ENCODE results near the gene DPH2. TPM values are rescaled to one million over a fixed set of nuclear protein-coding genes. Genes with fewer than 3 reads are reported as not detected.

DPH2 gene
- total and polyA plus RNA-seq, 3 experiments from 2014 or later, result 32.9 to 94.7 (median 85.8) TPM

- Mint-ChIP-seq H3K4me3 (no peak overlapping the region), H3K9me3 (no peaks in the 10 kb centered on the region), H3K27me3 (peaks cover 10 to 13% of the 10 kb centered on the region in 2 donors), H3K27ac (no peak overlapping the region), H3K36me3 (no peaks in the 10 kb centered on the region), H3K4me1 (peaks cover 0 to 4% (median 0%) of the 10 kb centered on the region in 3 donors)
- DNase-seq, result peak in 1 of 5 donors; percentile 33
- no peak overlapping the region for H3K4me3 ChIP-seq (ENCODE audit: low read length)
- no peaks in the 10 kb centered on the region for H3K9me3 ChIP-seq (ENCODE audit: low read length)
- H3K27ac ChIP-seq (ENCODE audit: low read depth, low read length), result no peak overlapping the region
- no peaks in the 10 kb centered on the region for H3K36me3 ChIP-seq (ENCODE audit: insufficient read depth, low read length)
- ChIA-PET CTCF (interaction anchor here (1.0 to 1.8 kb wide), 2 partner anchors 11 to 20 kb away, joined by 6 read pairs; no protein-coding TSS in a partner anchor), POLR2A (no interaction called here)
- H3K27me3 ChIP-seq (ENCODE audit: insufficient read depth, low read length, poor library complexity, severe bottlenecking), result no peaks in the 10 kb centered on the region
- no peaks in the 10 kb centered on the region for H3K4me1 ChIP-seq (ENCODE audit: insufficient read depth, low read length)
Measured at GRCh38 chr1:44016041-44016889, 46.5 kb downstream of the DPH2 start.

GRCh38 chr1:44016890-44017400 lies 47.1 kb downstream of the DPH2 start:
- POLR2A ChIA-PET, result no interaction called here

GRCh38 chr1:44019466-44019948 lies 49.7 kb downstream of the DPH2 start:
- DNase-seq, result peak in 1 of 5 donors; percentile 30
- Histone ChIP-seq H3K4me3 (ENCODE audit: low read length) (no peak overlapping the region), H3K36me3 (ENCODE audit: insufficient read depth, low read length) (no peaks in the 10 kb centered on the region), H3K9me3 (ENCODE audit: low read length) (no peaks in the 10 kb centered on the region), H3K4me1 (ENCODE audit: insufficient read depth, low read length) (no peaks in the 10 kb centered on the region), H3K27ac (ENCODE audit: low read depth, low read length) (no peak overlapping the region), H3K27me3 (ENCODE audit: insufficient read depth, low read length, poor library complexity, severe bottlenecking) (no peaks in the 10 kb centered on the region)
- ChIA-PET POLR2A (no interaction called here), CTCF (interaction anchor here (1.2 kb wide), 1 partner anchor 29 kb away, joined by 3 read pairs; no protein-coding TSS in a partner anchor)
- no peak overlapping the region for H3K4me3 Mint-ChIP-seq
- H3K4me1 Mint-ChIP-seq, result no peaks in the 10 kb centered on the region
- H3K27me3 Mint-ChIP-seq, result peaks cover 6 to 10% of the 10 kb centered on the region in 2 donors
- no peaks in the 10 kb centered on the region for H3K36me3 Mint-ChIP-seq
- no peaks in the 10 kb centered on the region for H3K9me3 Mint-ChIP-seq
- no peak overlapping the region for H3K27ac Mint-ChIP-seq

More at GRCh38 chr1:44016890-44017400, 47.1 kb downstream of the DPH2 start:
- CTCF ChIA-PET, result interaction anchor here (1.0 to 1.8 kb wide), 2 partner anchors 11 to 20 kb away, joined by 6 read pairs; no protein-coding TSS in a partner anchor
- Histone ChIP-seq H3K27ac (ENCODE audit: low read depth, low read length) (no peak overlapping the region), H3K4me1 (ENCODE audit: insufficient read depth, low read length) (no peaks in the 10 kb centered on the region), H3K36me3 (ENCODE audit: insufficient read depth, low read length) (no peaks in the 10 kb centered on the region), H3K4me3 (ENCODE audit: low read length) (no peak overlapping the region), H3K9me3 (ENCODE audit: low read length) (no peaks in the 10 kb centered on the region), H3K27me3 (ENCODE audit: insufficient read depth, low read length, poor library complexity, severe bottlenecking) (no peaks in the 10 kb centered on the region)
- Mint-ChIP-seq H3K27me3 (peaks cover 10 to 13% of the 10 kb centered on the region in 2 donors), H3K36me3 (no peaks in the 10 kb centered on the region), H3K9me3 (no peaks in the 10 kb centered on the region), H3K4me1 (peaks cover 0 to 4% (median 0%) of the 10 kb centered on the region in 3 donors), H3K27ac (no peak overlapping the region), H3K4me3 (no peak overlapping the region)
- DNase-seq, result peak in 1 of 5 donors; percentile 40

GRCh38 chr1:44020464-44020863 lies 50.7 kb downstream of the DPH2 start:
- Mint-ChIP-seq H3K27ac (no peak overlapping the region), H3K27me3 (peaks cover 0 to 7% of the 10 kb centered on the region in 2 donors), H3K4me3 (no peak overlapping the region), H3K4me1 (no peaks in the 10 kb centered on the region), H3K36me3 (no peaks in the 10 kb centered on the region), H3K9me3 (no peaks in the 10 kb centered on the region)
- CTCF ChIA-PET, result interaction anchor here (1.2 kb wide), 1 partner anchor 28 kb away, joined by 3 read pairs; no protein-coding TSS in a partner anchor
- Histone ChIP-seq H3K9me3 (ENCODE audit: low read length) (no peaks in the 10 kb centered on the region), H3K27me3 (ENCODE audit: insufficient read depth, low read length, poor library complexity, severe bottlenecking) (no peaks in the 10 kb centered on the region), H3K27ac (ENCODE audit: low read depth, low read length) (no peak overlapping the region), H3K4me1 (ENCODE audit: insufficient read depth, low read length) (no peaks in the 10 kb centered on the region), H3K36me3 (ENCODE audit: insufficient read depth, low read length) (no peaks in the 10 kb centered on the region), H3K4me3 (ENCODE audit: low read length) (no peak overlapping the region)
- no peak for DNase-seq
- POLR2A ChIA-PET, result no interaction called here

- ChIA-PET CTCF (interaction anchor here (1.0 kb wide), 1 partner anchor 15 kb away, joined by 3 read pairs; no protein-coding TSS in a partner anchor), POLR2A (no interaction called here)
- H3K4me3 ChIP-seq (ENCODE audit: low read length), result no peak overlapping the region
- Mint-ChIP-seq H3K4me3 (no peak overlapping the region), H3K4me1 (no peaks in the 10 kb centered on the region), H3K27ac (no peak overlapping the region), H3K36me3 (no peaks in the 10 kb centered on the region), H3K27me3 (peaks cover 0 to 7% of the 10 kb centered on the region in 2 donors), H3K9me3 (no peaks in the 10 kb centered on the region)
- H3K27me3 ChIP-seq (ENCODE audit: insufficient read depth, low read length, poor library complexity, severe bottlenecking), result no peaks in the 10 kb centered on the region
- no peaks in the 10 kb centered on the region for H3K36me3 ChIP-seq (ENCODE audit: insufficient read depth, low read length)
- no peaks in the 10 kb centered on the region for H3K4me1 ChIP-seq (ENCODE audit: insufficient read depth, low read length)
- no peak for DNase-seq
- no peaks in the 10 kb centered on the region for H3K9me3 ChIP-seq (ENCODE audit: low read length)
- H3K27ac ChIP-seq (ENCODE audit: low read depth, low read length), result no peak overlapping the region
Measured at GRCh38 chr1:44021156-44021555, 51.3 kb downstream of the DPH2 start.

- Mint-ChIP-seq H3K4me1 (no peaks in the 10 kb centered on the region), H3K36me3 (no peaks in the 10 kb centered on the region), H3K27ac (no peak overlapping the region), H3K27me3 (peaks cover 0 to 8% of the 10 kb centered on the region in 2 donors), H3K9me3 (no peaks in the 10 kb centered on the region), H3K4me3 (no peak overlapping the region)
- Histone ChIP-seq H3K27ac (ENCODE audit: low read depth, low read length) (no peak overlapping the region), H3K9me3 (ENCODE audit: low read length) (no peaks in the 10 kb centered on the region), H3K4me3 (ENCODE audit: low read length) (no peak overlapping the region), H3K27me3 (ENCODE audit: insufficient read depth, low read length, poor library complexity, severe bottlenecking) (no peaks in the 10 kb centered on the region), H3K36me3 (ENCODE audit: insufficient read depth, low read length) (no peaks in the 10 kb centered on the region), H3K4me1 (ENCODE audit: insufficient read depth, low read length) (no peaks in the 10 kb centered on the region)
- no peak for DNase-seq
- CTCF ChIA-PET, result interaction anchor here (1.0 to 1.1 kb wide), 2 partner anchors 14 to 15 kb away, joined by 3 read pairs; no protein-coding TSS in a partner anchor
- POLR2A ChIA-PET, result no interaction called here
Measured at GRCh38 chr1:44021581-44022321, 51.9 kb downstream of the DPH2 start.

All from CD8-positive, alpha-beta memory T cell (primary cell).